Fibroblast of lung (primary cell): ENCODE data around the gene C5AR1. TPM values are rescaled to one million over a fixed set of nuclear protein-coding genes. Genes with fewer than 3 reads are reported as not detected.

Experiments used
- DNase-seq, 2 donors: peaks; one replicate each; pipeline versions ENCODE4 v3.0.0 to v3.0.0-alpha.2; 2010; ENCODE audit warnings: low read depth in 2 of 2
- H2AFZ ChIP-seq: 2 replicates; pipeline ENCODE4 v1.5.1; 2012; ENCODE audit warnings: low read length, control low read depth, inconsistent platforms
- H3K27ac ChIP-seq: 2 replicates; pipeline ENCODE4 v1.5.1; 2011; ENCODE audit warnings: low read length, control low read depth; ENCODE audit not compliant: insufficient read depth
- H3K27me3 ChIP-seq: 2 replicates; pipeline ENCODE4 v1.5.1; 2011; ENCODE audit warnings: mild to moderate bottlenecking, low read length; ENCODE audit not compliant: control insufficient read depth, insufficient read depth
- H3K36me3 ChIP-seq: 2 replicates; pipeline ENCODE4 v1.5.1; 2011; ENCODE audit warnings: low read length; ENCODE audit not compliant: control insufficient read depth, insufficient read depth
- H3K4me1 ChIP-seq: 2 replicates; pipeline ENCODE4 v1.5.1; 2011; ENCODE audit warnings: low read length; ENCODE audit not compliant: control insufficient read depth, insufficient read depth; ENCODE audit errors: extremely low read depth
- H3K4me2 ChIP-seq: 2 replicates; pipeline ENCODE4 v1.5.1; 2011; ENCODE audit warnings: low read length, control low read depth; ENCODE audit not compliant: insufficient read depth; ENCODE audit errors: extremely low read depth
- H3K4me3 ChIP-seq, 4 experiments: fragments of 200-600 bp in 1 of 4; sonication (generic) in 1 of 4; replicated peaks in 1 of 4; 2 replicates each; pipeline ENCODE4 v1.5.1; 2011 to 2016; ENCODE audit warnings: low read length in 4 of 4, low read depth in 3 of 4, mild to moderate bottlenecking in 3 of 4, control low read depth in 2 of 4, inconsistent platforms in 1 of 4, mixed read lengths in 1 of 4; ENCODE audit not compliant: insufficient read depth in 1 of 4; ENCODE audit errors: control extremely low read depth in 1 of 4
- H3K79me2 ChIP-seq: 2 replicates; pipeline ENCODE4 v1.5.1; 2012; ENCODE audit warnings: mild to moderate bottlenecking, low read length, inconsistent platforms; ENCODE audit not compliant: control insufficient read depth, insufficient read depth
- H3K9ac ChIP-seq: 2 replicates; pipeline ENCODE4 v1.5.1; 2011; ENCODE audit warnings: mild to moderate bottlenecking, low read length, control low read depth; ENCODE audit not compliant: insufficient read depth
- H3K9me3 ChIP-seq: 2 replicates; pipeline ENCODE4 v1.5.1; 2012; ENCODE audit warnings: low read depth, low read length; ENCODE audit not compliant: control insufficient read depth, insufficient read depth
- H4K20me1 ChIP-seq: 2 replicates; pipeline ENCODE4 v1.5.1; 2011; ENCODE audit warnings: low read length; ENCODE audit not compliant: control insufficient read depth, insufficient read depth; ENCODE audit errors: extremely low read depth
- CTCF ChIP-seq, 2 donors: IDR thresholded peaks in 1 of 2; conservative IDR thresholded peaks in 1 of 2; 1 replicate in 1 of 2; 2 replicates in 1 of 2; pipeline ENCODE4 v1.5.1; 2011 to 2012; ENCODE audit warnings: low read length in 2 of 2, control low read depth in 1 of 2, inconsistent platforms in 1 of 2, low read depth in 1 of 2, mild to moderate bottlenecking in 1 of 2
- EZH2 ChIP-seq: IDR thresholded peaks from 2 replicates; pipeline ENCODE4 v1.5.1; 2012; ENCODE audit warnings: low read length, control low read depth, mild to moderate bottlenecking; ENCODE audit errors: missing control alignments
- polyA plus RNA-seq, 2 donors: library from polyadenylated mRNA; depleted of rRNA in 1 of 2; stranded (reverse) in 1 of 2; unstranded in 1 of 2; fragments of >200 nt; gene quantifications; 2 replicates each; pipeline ENCODE4 v1.2.1, GENCODE V29; 2011 to 2012; ENCODE audit warnings: missing spikeins in 1 of 2
- total RNA-seq: library from RNA; depleted of rRNA; stranded (reverse); fragments of >200 nt; gene quantifications from 2 replicates; pipeline ENCODE4 v1.2.1, GENCODE V29; 2014

C5AR1 gene
- total and polyA plus RNA-seq, 2 donors (not counting 1 experiment from before 2014, with no cell fraction given), result 0.33 to 0.81 TPM

DNA sequence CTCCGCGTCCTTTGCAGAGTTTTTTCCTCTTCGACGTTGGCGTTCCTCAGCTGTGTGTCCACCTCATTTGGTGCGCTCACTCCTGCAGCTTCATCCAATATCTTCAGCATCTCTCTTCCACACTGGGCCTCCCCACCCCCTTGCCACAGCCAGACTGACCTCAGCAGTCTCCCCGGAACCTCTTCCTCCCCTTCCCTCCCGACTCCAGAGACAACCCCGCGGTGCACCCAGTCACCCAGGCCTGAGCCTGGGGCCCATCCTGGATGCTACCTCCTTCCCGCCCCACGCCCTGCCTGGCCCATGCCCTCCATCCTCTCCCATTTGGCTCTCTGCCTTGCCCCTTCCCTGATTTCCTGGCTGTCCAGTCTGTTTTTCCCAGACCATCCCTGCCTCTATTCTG is 14.2 kb downstream of the C5AR1 start:
- Histone ChIP-seq H3K79me2 (no peaks in the 10 kb centered on the region), H3K4me2 (no peak overlapping the region), H2AFZ (no peak overlapping the region), H3K4me1 (no peaks in the 10 kb centered on the region), H3K27me3 (peaks cover 11% of the 10 kb centered on the region), H3K27ac (no peak overlapping the region), H3K4me3 (no peak overlapping the region), H3K9me3 (no peaks in the 10 kb centered on the region), H4K20me1 (no peaks in the 10 kb centered on the region), H3K36me3 (no peaks in the 10 kb centered on the region), H3K9ac (no peak overlapping the region)
- no peak for DNase-seq
- TF ChIP-seq EZH2, result no peak
- no peak for TF ChIP-seq CTCF (conservative IDR thresholded peaks at IDR 0.05 in 1 of 2, IDR thresholded peaks at IDR 0.05 in 1 of 2; ENCODE audit: low read depth in 1 of 2, low read length in 2 of 2)

GRCh38 chr19:47324502-47324901 is 14.8 kb downstream of the C5AR1 start:
- Histone ChIP-seq H3K4me2 (no peak overlapping the region), H3K27me3 (peaks cover 11% of the 10 kb centered on the region), H3K27ac (no peak overlapping the region), H3K9me3 (no peaks in the 10 kb centered on the region), H3K9ac (no peak overlapping the region), H3K4me1 (no peaks in the 10 kb centered on the region), H2AFZ (no peak overlapping the region), H4K20me1 (no peaks in the 10 kb centered on the region), H3K79me2 (no peaks in the 10 kb centered on the region), H3K36me3 (no peaks in the 10 kb centered on the region), H3K4me3 (no peak overlapping the region)
- no peak for TF ChIP-seq CTCF (conservative IDR thresholded peaks at IDR 0.05 in 1 of 2, IDR thresholded peaks at IDR 0.05 in 1 of 2; ENCODE audit: low read depth in 1 of 2, low read length in 2 of 2)
- no peak for TF ChIP-seq EZH2
- no peak for DNase-seq

DNA sequence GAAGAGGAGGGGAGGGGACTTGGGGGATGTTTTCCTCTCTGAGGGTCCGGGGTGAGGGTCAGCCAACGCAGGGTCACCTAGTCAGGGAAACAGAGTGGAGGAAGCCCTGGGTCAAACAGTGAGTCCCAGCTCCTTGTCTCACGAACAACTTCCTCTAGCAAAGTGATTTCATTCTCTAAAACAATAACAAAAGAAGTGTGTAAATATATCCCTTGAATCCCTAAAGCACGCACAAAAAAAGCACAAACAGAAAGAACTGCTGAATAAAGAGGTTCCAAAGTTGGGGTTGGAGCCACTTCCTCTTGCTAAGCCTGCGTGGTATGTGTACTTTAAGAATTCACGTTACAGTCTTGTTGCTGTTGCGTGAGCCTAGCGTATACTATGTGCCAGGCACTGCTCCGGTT is 20.8 kb downstream of the C5AR1 start:
- Histone ChIP-seq H3K4me2 (no peak overlapping the region), H3K9me3 (no peaks in the 10 kb centered on the region), H3K9ac (peak overlapping the region; percentile 7), H3K4me1 (no peaks in the 10 kb centered on the region), H3K27ac (no peak overlapping the region), H3K4me3 (no peak overlapping the region), H3K36me3 (no peaks in the 10 kb centered on the region), H4K20me1 (no peaks in the 10 kb centered on the region), H3K27me3 (no peaks in the 10 kb centered on the region), H2AFZ (peak overlapping the region; percentile 78), H3K79me2 (no peaks in the 10 kb centered on the region)
- peak in 1 of 2 donors; percentile 57 for DNase-seq
- TF ChIP-seq CTCF (conservative IDR thresholded peaks at IDR 0.05 in 1 of 2, IDR thresholded peaks at IDR 0.05 in 1 of 2; ENCODE audit: low read depth in 1 of 2, low read length in 2 of 2) (no peak), EZH2 (no peak)
